Lung (tissue), 12 donors: ENCODE results near the gene HAS3. TPM values are rescaled to one million over a fixed set of nuclear protein-coding genes. Genes with fewer than 3 reads are reported as not detected.

ENCODE experiments used
- ATAC-seq: fragments of 200-7000 bp; cut with Tn5 transposase; one replicate; pipeline ENCODE4 v1.9.1; 2020; ENCODE audit warnings: moderate number of reproducible peaks; ENCODE audit not compliant: insufficient read depth, low FRiP score
- DNase-seq, 3 donors: peaks; one replicate each; pipeline ENCODE4 v3.0.0-alpha.2; 2013 to 2017
- H3K27ac ChIP-seq, 2 donors: one replicate each; pipeline ENCODE4 v1.5.1; 2013; ENCODE audit warnings: mild to moderate bottlenecking in 2 of 2, moderate library complexity in 2 of 2, control low read depth in 1 of 2, inconsistent platforms in 1 of 2, low read depth in 1 of 2, low read length in 1 of 2
- H3K27me3 ChIP-seq, 3 donors: one replicate each; pipeline ENCODE4 v1.5.1; 2013; ENCODE audit warnings: low read length in 2 of 3; ENCODE audit not compliant: control insufficient read depth in 3 of 3, insufficient read depth in 3 of 3
- H3K36me3 ChIP-seq, 4 donors: one replicate each; pipeline ENCODE4 v1.5.1; 2013; ENCODE audit warnings: low read length in 4 of 4, mild to moderate bottlenecking in 1 of 4, moderate library complexity in 1 of 4; ENCODE audit not compliant: control insufficient read depth in 4 of 4, insufficient read depth in 4 of 4
- H3K4me1 ChIP-seq, 5 donors: one replicate each; pipeline ENCODE4 v1.5.1; 2013; ENCODE audit warnings: low read length in 5 of 5, mild to moderate bottlenecking in 2 of 5, moderate library complexity in 1 of 5; ENCODE audit not compliant: control insufficient read depth in 5 of 5, insufficient read depth in 5 of 5
- H3K4me3 ChIP-seq: one replicate; pipeline ENCODE4 v1.5.1; 2013; ENCODE audit warnings: mild to moderate bottlenecking, control low read depth, moderate library complexity
- H3K9ac ChIP-seq, 2 donors: one replicate each; pipeline ENCODE4 v1.5.1; 2013; ENCODE audit warnings: low read length in 2 of 2, control low read depth in 1 of 2; ENCODE audit not compliant: insufficient read depth in 1 of 2
- H3K9me3 ChIP-seq, 4 donors: one replicate each; pipeline ENCODE4 v1.5.1; 2013; ENCODE audit warnings: low read length in 3 of 4, mild to moderate bottlenecking in 1 of 4, moderate library complexity in 1 of 4; ENCODE audit not compliant: control insufficient read depth in 4 of 4, insufficient read depth in 3 of 4
- CTCF ChIP-seq: IDR thresholded peaks from 2 replicates; pipeline ENCODE4 v1.5.1; 2012; ENCODE audit warnings: mild to moderate bottlenecking; ENCODE audit errors: control extremely low read depth, extremely low read depth
- WGBS, 2 donors: extraction: QIAGEN DNeasy Blood & Tissue Kit; methylation state at CpG; one replicate each; pipeline ENCODE4 v1.1.7; 2013; 5-methylcytosine and 5-hydroxymethylcytosine counted together
- polyA plus RNA-seq, 2 donors: library from polyadenylated mRNA; stranded (reverse); fragments of 200-250 nt; gene quantifications; one replicate each; pipeline ENCODE4 v1.2.1, GENCODE V29; 2013
- total RNA-seq, 2 donors: library from RNA; depleted of rRNA in 1 of 2; stranded (reverse); fragments of >200 nt in 1 of 2; gene quantifications; one replicate each; pipeline ENCODE4 v1.2.1, GENCODE V29; 2014 to 2021
- donor health status: control.
- donor health status: control.
- donor health status: Bipolar disorder and iron deficiency.
- donor health status: healthy.
- donor health status: DM: yes; HTN: yes; CAD: no.

HAS3 gene
- total and polyA plus RNA-seq, 4 donors: 5.1 to 37.5 (median 19.0) TPM

- H3K36me3 ChIP-seq: peaks cover 20 to 59% (median 30%) of the 10 kb centered on the region in 4 donors
- H3K27ac ChIP-seq: no peak overlapping the region
- no peak for TF ChIP-seq CTCF
- ATAC-seq (no peak), DNase-seq (no peak)
- WGBS, 2 donors: 94 to 97% methylated on average over 6 of the region's 6 CpGs
- H3K9me3 ChIP-seq: no peaks in the 10 kb centered on the region
- H3K4me3 ChIP-seq: no peak overlapping the region
- H3K9ac ChIP-seq: no peak overlapping the region
- H3K27me3 ChIP-seq: no peaks in the 10 kb centered on the region
- peaks cover 0 to 8% (median 0%) of the 10 kb centered on the region in 5 donors for H3K4me1 ChIP-seq
Observed at GRCh38 chr16:69165584-69165983, 60.1 kb downstream of the HAS3 start.

- peaks cover 18 to 53% (median 28%) of the 10 kb centered on the region in 4 donors for H3K36me3 ChIP-seq
- H3K4me1 ChIP-seq: peaks cover 0 to 8% (median 0%) of the 10 kb centered on the region in 5 donors
- H3K9ac ChIP-seq: no peak overlapping the region
- H3K27me3 ChIP-seq: no peaks in the 10 kb centered on the region
- ATAC-seq (no peak), DNase-seq (peak; percentile 71 to 85 (median 72))
- H3K27ac ChIP-seq: no peak overlapping the region
- no peak for TF ChIP-seq CTCF
- H3K4me3 ChIP-seq: no peak overlapping the region
- H3K9me3 ChIP-seq: no peaks in the 10 kb centered on the region
- WGBS, 2 donors: 59 to 72% methylated on average over 8 of the region's 8 CpGs
Observed at GRCh38 chr16:69166221-69166833, 60.9 kb downstream of the HAS3 start.

GRCh38 chr16:69166946-69167930 lies 61.8 kb downstream of the HAS3 start:
- Histone ChIP-seq H3K4me1 (peaks cover 0 to 10% (median 0%) of the 10 kb centered on the region in 5 donors), H3K4me3 (no peak overlapping the region), H3K9ac (no peak overlapping the region), H3K27ac (no peak overlapping the region), H3K9me3 (no peaks in the 10 kb centered on the region), H3K27me3 (no peaks in the 10 kb centered on the region), H3K36me3 (peaks cover 15 to 51% (median 25%) of the 10 kb centered on the region in 4 donors)
- no peak for TF ChIP-seq CTCF
- WGBS, 2 donors: 93 to 94% methylated on average over 7 of the region's 7 CpGs
- DNase-seq (no peak), ATAC-seq (no peak)

Other genes starting within 250 kb of the HAS3 start
- 100 to 1,000 TPM in 1 of 2 donors, 10 to 100 TPM in 1; 92.5 to 101 TPM for gene CHTF8, start 26.9 kb downstream of the HAS3 start, total RNA-seq
- gene CHTF8, start 26.9 kb downstream of the HAS3 start, polyA plus RNA-seq: 10 to 100 TPM; 26.0 to 70.5 TPM
- 10 to 100 TPM; 18.1 to 34.5 TPM for gene UTP4, start 27.0 kb downstream of the HAS3 start, total RNA-seq
- 10 to 100 TPM; 21.4 to 30.5 TPM for gene UTP4, start 27.0 kb downstream of the HAS3 start, polyA plus RNA-seq
- 10 to 100 TPM; 32.5 to 42.8 TPM for gene SNTB2, start 81.5 kb downstream of the HAS3 start, total RNA-seq
- gene SNTB2, start 81.5 kb downstream of the HAS3 start, polyA plus RNA-seq: 1 to 10 TPM; 4.5 to 5.8 TPM
- gene VPS4A, start 205.7 kb downstream of the HAS3 start, total RNA-seq: 10 to 100 TPM; 25.3 to 26.6 TPM
- 10 to 100 TPM; 27.2 to 31.8 TPM for gene VPS4A, start 205.7 kb downstream of the HAS3 start, polyA plus RNA-seq
- 10 to 100 TPM in 1 of 2 donors, 1 to 10 TPM in 1; 6.4 to 16.6 TPM for gene PDF, start 224.9 kb downstream of the HAS3 start, total RNA-seq
- 10 to 100 TPM in 1 of 2 donors, 1 to 10 TPM in 1; 6.0 to 11.8 TPM for gene PDF, start 224.9 kb downstream of the HAS3 start, polyA plus RNA-seq
- gene COG8, start 233.9 kb downstream of the HAS3 start, total RNA-seq: 10 to 100 TPM; 33.7 to 36.3 TPM
- 10 to 100 TPM; 18.3 to 18.9 TPM for gene COG8, start 233.9 kb downstream of the HAS3 start, polyA plus RNA-seq
- 10 to 100 TPM; 16.4 to 23.2 TPM for gene NIP7, start 234.1 kb downstream of the HAS3 start, total RNA-seq
- 10 to 100 TPM; 14.5 to 17.7 TPM for gene NIP7, start 234.1 kb downstream of the HAS3 start, polyA plus RNA-seq
- under 1 TPM; 0.65 to 0.95 TPM for gene TMED6, start 246.1 kb downstream of the HAS3 start, total RNA-seq
- gene TMED6, start 246.1 kb downstream of the HAS3 start, polyA plus RNA-seq: under 1 TPM; 0.24 to 0.32 TPM